ENCODE results near the gene ATP6V0D1. TPM values are rescaled to one million over a fixed set of nuclear protein-coding genes. Genes with fewer than 3 reads are reported as not detected.

ATP6V0D1 gene
- total RNA-seq, 6 donors from 2014 or later = 69.1 to 221 (median 147) TPM

- Histone ChIP-seq H3K9me3 (no peaks in the 10 kb centered on the region), H3K27me3 (no peaks in the 10 kb centered on the region), H3K4me1 (peaks cover 6 to 22% (median 17%) of the 10 kb centered on the region in 4 donors), H3K27ac (no peak overlapping the region), H3K4me3 (no peak overlapping the region), H3K36me3 (no peaks in the 10 kb centered on the region)
- ATAC-seq (ENCODE audit: low FRiP score in 2 of 2) = no peak
- WGBS, 2 donors = 57 to 72% methylated on average over 4 of the region's 4 CpGs
- TF ChIP-seq CTCF (IDR thresholded peaks at IDR 0.05) (no peak), POLR2AphosphoS5 (IDR thresholded peaks at IDR 0.05) (no peak), POLR2A (IDR thresholded peaks at IDR 0.05) (no peak), EP300 (IDR thresholded peaks at IDR 0.05) (no peak)
- no peak for DNase-seq
These were observed 38.3 kb upstream of the ATP6V0D1 start for GRCh38 chr16:67519242-67519641.

GRCh38 chr16:67518676-67519075 lies 37.7 kb upstream of the ATP6V0D1 start:
- DNase-seq = no peak
- TF ChIP-seq CTCF (IDR thresholded peaks at IDR 0.05) = no peak
- TF ChIP-seq EP300 (IDR thresholded peaks at IDR 0.05) = no peak
- no peak for TF ChIP-seq POLR2AphosphoS5 (IDR thresholded peaks at IDR 0.05)
- no peak for TF ChIP-seq POLR2A (IDR thresholded peaks at IDR 0.05)
- no peak overlapping the region for H3K4me3 ChIP-seq
- H3K36me3 ChIP-seq = no peaks in the 10 kb centered on the region
- ATAC-seq (ENCODE audit: low FRiP score in 2 of 2) = no peak
- no peaks in the 10 kb centered on the region for H3K27me3 ChIP-seq
- 72 to 74% methylated on average over 8 of the region's 8 CpGs for WGBS, 2 donors
- H3K27ac ChIP-seq = peak overlapping the region in 1 of 4 donors; percentile 1
- no peaks in the 10 kb centered on the region for H3K9me3 ChIP-seq
- H3K4me1 ChIP-seq = peaks cover 8 to 26% (median 20%) of the 10 kb centered on the region in 4 donors

- H3K27me3 ChIP-seq = no peaks in the 10 kb centered on the region
- no peak for TF ChIP-seq POLR2A (IDR thresholded peaks at IDR 0.05)
- TF ChIP-seq CTCF (IDR thresholded peaks at IDR 0.05) = no peak
- TF ChIP-seq EP300 (IDR thresholded peaks at IDR 0.05) = no peak
- TF ChIP-seq POLR2AphosphoS5 (IDR thresholded peaks at IDR 0.05) = no peak
- no peak for DNase-seq
- H3K9me3 ChIP-seq = no peaks in the 10 kb centered on the region
- no peaks in the 10 kb centered on the region for H3K36me3 ChIP-seq
- WGBS, 2 donors = 70 to 79% methylated on average over 8 to 11 of the region's 11 CpGs
- H3K4me3 ChIP-seq = no peak overlapping the region
- peak overlapping the region in 1 of 4 donors; percentile 1 for H3K27ac ChIP-seq
- peaks cover 8 to 26% (median 20%) of the 10 kb centered on the region in 4 donors for H3K4me1 ChIP-seq
- ATAC-seq (ENCODE audit: low FRiP score in 2 of 2) = no peak
These were observed 36.9 kb upstream of the ATP6V0D1 start for GRCh38 chr16:67517661-67518423.

- Histone ChIP-seq H3K4me1 (peaks cover 8 to 26% (median 19%) of the 10 kb centered on the region in 4 donors), H3K27me3 (no peaks in the 10 kb centered on the region), H3K27ac (no peak overlapping the region), H3K4me3 (no peak overlapping the region), H3K9me3 (no peaks in the 10 kb centered on the region), H3K36me3 (no peaks in the 10 kb centered on the region)
- DNase-seq (no peak), ATAC-seq (ENCODE audit: low FRiP score in 2 of 2) (no peak)
- WGBS, 2 donors = 62% methylated on average over 3 of the region's 3 CpGs
- no peak for TF ChIP-seq POLR2A (IDR thresholded peaks at IDR 0.05)
- TF ChIP-seq CTCF (IDR thresholded peaks at IDR 0.05) = no peak
- TF ChIP-seq EP300 (IDR thresholded peaks at IDR 0.05) = no peak
These were observed 36.1 kb upstream of the ATP6V0D1 start for GRCh38 chr16:67517155-67517445.

Data from upper lobe of left lung (tissue), 6 donors.